IPS-NIHi11 (cell line): Measurements from ENCODE around the gene GATA3.

Experiments
- DNase-seq: peaks from one replicate; pipeline ENCODE4 v3.0.0; 2012; ENCODE audit warnings: mixed read lengths, low spot score

The GATA3 gene

GRCh38 chr10:8100366-8100765 lies 45.9 kb downstream of the GATA3 start:
- DNase-seq: no peak

- DNase-seq: peak; percentile 31
These were observed 48.4 kb downstream of the GATA3 start for GRCh38 chr10:8102708-8103401.

GRCh38 chr10:8103543-8103942 lies 49.1 kb downstream of the GATA3 start:
- no peak for DNase-seq

- DNase-seq: no peak
These were observed 49.5 kb downstream of the GATA3 start for GRCh38 chr10:8104005-8104404.

- DNase-seq: no peak
These were observed 50.2 kb downstream of the GATA3 start for GRCh38 chr10:8104721-8105120.

- DNase-seq: no peak
These were observed 51.4 kb downstream of the GATA3 start for GRCh38 chr10:8105932-8106331.

- no peak for DNase-seq
These were observed 57.9 kb downstream of the GATA3 start for GRCh38 chr10:8112230-8112905.

GRCh38 chr10:8112942-8113442 lies 58.5 kb downstream of the GATA3 start:
- DNase-seq: no peak

GRCh38 chr10:8113616-8114015 lies 59.1 kb downstream of the GATA3 start:
- DNase-seq: no peak

GRCh38 chr10:8114741-8115617 lies 60.5 kb downstream of the GATA3 start:
- DNase-seq: no peak

- no peak for DNase-seq
These were observed 61.1 kb downstream of the GATA3 start for GRCh38 chr10:8115618-8115980.

- no peak for DNase-seq
These were observed 62.0 kb downstream of the GATA3 start for GRCh38 chr10:8116474-8116873.

- DNase-seq: no peak
These were observed 62.5 kb downstream of the GATA3 start for GRCh38 chr10:8116926-8117493.

- no peak for DNase-seq
These were observed 66.9 kb downstream of the GATA3 start for GRCh38 chr10:8121201-8121890.

GRCh38 chr10:8122611-8123369 lies 68.3 kb downstream of the GATA3 start:
- DNase-seq: no peak

GRCh38 chr10:8124436-8124835 lies 69.9 kb downstream of the GATA3 start:
- DNase-seq: no peak
